ENCODE measurements around the gene BRINP2.

Gene BRINP2

GRCh38 chr1:177211231-177211630 lies 40.5 kb downstream of the BRINP2 start:
- no peak for TF ChIP-seq GABPA (IDR thresholded peaks at IDR 0.05; ENCODE audit: low read depth)
- TF ChIP-seq SPI1 (IDR thresholded peaks at IDR 0.05; ENCODE audit: borderline replicate concordance, low read depth), result no peak
- TF ChIP-seq REST (IDR thresholded peaks at IDR 0.05; ENCODE audit: insufficient replicate concordance, low read depth), result no peak
- no peak overlapping the region for H3K4me3 ChIP-seq (replicated peaks; ENCODE audit: insufficient read depth, low read length)
- no peaks in the 10 kb centered on the region for H3K27me3 ChIP-seq (ENCODE audit: insufficient read depth, poor library complexity, severe bottlenecking)
- no peak overlapping the region for H3K27ac ChIP-seq (replicated peaks)
- DNase-seq (ENCODE audit: low read depth in 1 of 2, low spot score in 1 of 2), result no peak

GRCh38 chr1:177216587-177217202 lies 45.9 kb downstream of the BRINP2 start:
- no peak for TF ChIP-seq REST (IDR thresholded peaks at IDR 0.05; ENCODE audit: insufficient replicate concordance, low read depth)
- TF ChIP-seq POLR2AphosphoS5 (IDR thresholded peaks at IDR 0.05; ENCODE audit: low read depth), result no peak
- no peak for TF ChIP-seq CTCF (IDR thresholded peaks at IDR 0.05; ENCODE audit: insufficient read depth, low read length)

GRCh38 chr1:177219554-177220458 lies 49.0 kb downstream of the BRINP2 start:
- H3K27ac ChIP-seq (replicated peaks), result no peak overlapping the region
- DNase-seq (ENCODE audit: low read depth in 1 of 2, low spot score in 1 of 2), result no peak
- TF ChIP-seq CTCF (IDR thresholded peaks at IDR 0.05; ENCODE audit: insufficient read depth, low read length), result no peak
- no peak for TF ChIP-seq POLR2AphosphoS5 (IDR thresholded peaks at IDR 0.05; ENCODE audit: low read depth)
- TF ChIP-seq REST (IDR thresholded peaks at IDR 0.05; ENCODE audit: insufficient replicate concordance, low read depth), result no peak
- TF ChIP-seq SPI1 (IDR thresholded peaks at IDR 0.05; ENCODE audit: borderline replicate concordance, low read depth), result no peak
- TF ChIP-seq GABPA (IDR thresholded peaks at IDR 0.05; ENCODE audit: low read depth), result no peak
- no peaks in the 10 kb centered on the region for H3K27me3 ChIP-seq (ENCODE audit: insufficient read depth, poor library complexity, severe bottlenecking)
- H3K4me3 ChIP-seq (replicated peaks; ENCODE audit: insufficient read depth, low read length), result no peak overlapping the region

More at GRCh38 chr1:177216587-177217202, 45.9 kb downstream of the BRINP2 start:
- DNase-seq (ENCODE audit: low read depth in 1 of 2, low spot score in 1 of 2), result no peak
- H3K4me3 ChIP-seq (replicated peaks; ENCODE audit: insufficient read depth, low read length), result no peak overlapping the region
- H3K27ac ChIP-seq (replicated peaks), result no peak overlapping the region
- no peaks in the 10 kb centered on the region for H3K27me3 ChIP-seq (ENCODE audit: insufficient read depth, poor library complexity, severe bottlenecking)

Data from HL-60 (cell line).